CD4-positive, alpha-beta T cell treated with Interleukin-10 for 1 hour (primary cell): ENCODE measurements around the gene KCNQ4.

Experiments
- DNase-seq: peaks from one replicate; pipeline ENCODE4 v3.0.0-alpha.2; 2020

KCNQ4 gene

GRCh38 chr1:40780678-40781607, 2.6 kb upstream of the KCNQ4 start:
- DNase-seq: no peak

DNA sequence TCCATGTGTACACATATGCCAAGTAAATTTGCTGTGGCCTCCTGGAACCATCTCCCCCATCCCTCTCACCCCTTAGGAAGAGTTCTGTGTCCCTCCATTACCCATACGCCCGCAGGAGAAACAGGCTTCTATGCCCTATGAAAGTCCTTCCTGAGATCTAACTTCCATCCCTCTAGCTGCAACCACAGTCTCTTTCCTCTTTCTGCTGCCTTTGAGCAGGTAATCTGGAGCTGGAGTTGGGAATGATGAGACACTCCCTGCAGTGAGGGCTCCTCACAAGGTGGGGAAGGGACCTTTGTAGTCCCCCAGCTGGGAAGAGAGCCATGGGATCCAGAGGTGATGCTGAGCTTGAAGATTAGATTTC, 2.0 kb upstream of the KCNQ4 start:
- DNase-seq: no peak

GRCh38 chr1:40782371-40782956, 1.1 kb upstream of the KCNQ4 start:
- DNase-seq: no peak

- DNase-seq: no peak
These were observed 669 bp downstream of the KCNQ4 start for GRCh38 chr1:40784141-40784770.

GRCh38 chr1:40784771-40785151, 1.2 kb downstream of the KCNQ4 start:
- DNase-seq: no peak

GRCh38 chr1:40785446-40785845, 1.9 kb downstream of the KCNQ4 start:
- DNase-seq: no peak

- DNase-seq: no peak
These were observed 2.8 kb downstream of the KCNQ4 start for GRCh38 chr1:40786171-40786994.

- no peak for DNase-seq
These were observed 3.6 kb downstream of the KCNQ4 start for GRCh38 chr1:40786995-40787705.

DNA sequence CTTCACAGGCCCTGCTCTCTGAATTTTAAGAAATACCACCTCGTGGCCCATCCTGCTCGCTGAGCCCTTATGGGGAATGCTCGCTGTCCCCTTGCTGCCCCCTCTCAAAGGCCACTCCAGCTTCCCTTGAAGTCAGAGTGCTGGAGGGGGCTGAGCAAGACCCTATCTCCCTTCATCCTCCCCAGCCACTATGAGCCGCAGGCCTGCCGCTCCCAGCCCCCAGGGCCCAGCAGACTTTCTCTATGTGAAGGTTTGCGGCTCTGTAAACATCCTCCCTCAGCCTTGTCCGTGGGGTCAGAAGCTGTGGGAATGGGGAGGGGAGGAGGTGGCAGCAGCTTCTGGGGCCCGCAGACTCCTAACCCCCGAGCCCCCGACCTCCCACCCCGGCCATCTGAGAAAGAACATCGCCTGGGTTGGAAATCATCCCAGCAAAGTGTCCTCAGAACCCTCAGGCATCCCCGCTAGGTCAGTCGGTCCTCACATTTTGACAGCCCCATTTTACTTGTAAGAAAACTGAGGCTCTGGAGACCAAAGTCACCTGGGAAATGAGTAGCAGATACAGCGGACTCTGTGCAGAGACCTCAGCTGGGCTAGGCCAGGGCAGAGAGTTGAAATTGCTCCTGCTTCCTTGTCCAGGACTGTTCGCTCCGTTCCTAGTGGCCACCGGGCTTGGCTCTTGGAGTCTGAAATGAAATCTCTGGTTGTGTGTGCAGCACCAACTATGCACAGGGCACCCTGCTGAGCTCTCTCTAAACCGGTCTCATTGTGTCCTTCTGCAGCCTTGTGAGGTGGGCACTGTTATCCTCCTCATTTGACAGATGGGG, 4.4 kb downstream of the KCNQ4 start:
- DNase-seq: no peak

DNA sequence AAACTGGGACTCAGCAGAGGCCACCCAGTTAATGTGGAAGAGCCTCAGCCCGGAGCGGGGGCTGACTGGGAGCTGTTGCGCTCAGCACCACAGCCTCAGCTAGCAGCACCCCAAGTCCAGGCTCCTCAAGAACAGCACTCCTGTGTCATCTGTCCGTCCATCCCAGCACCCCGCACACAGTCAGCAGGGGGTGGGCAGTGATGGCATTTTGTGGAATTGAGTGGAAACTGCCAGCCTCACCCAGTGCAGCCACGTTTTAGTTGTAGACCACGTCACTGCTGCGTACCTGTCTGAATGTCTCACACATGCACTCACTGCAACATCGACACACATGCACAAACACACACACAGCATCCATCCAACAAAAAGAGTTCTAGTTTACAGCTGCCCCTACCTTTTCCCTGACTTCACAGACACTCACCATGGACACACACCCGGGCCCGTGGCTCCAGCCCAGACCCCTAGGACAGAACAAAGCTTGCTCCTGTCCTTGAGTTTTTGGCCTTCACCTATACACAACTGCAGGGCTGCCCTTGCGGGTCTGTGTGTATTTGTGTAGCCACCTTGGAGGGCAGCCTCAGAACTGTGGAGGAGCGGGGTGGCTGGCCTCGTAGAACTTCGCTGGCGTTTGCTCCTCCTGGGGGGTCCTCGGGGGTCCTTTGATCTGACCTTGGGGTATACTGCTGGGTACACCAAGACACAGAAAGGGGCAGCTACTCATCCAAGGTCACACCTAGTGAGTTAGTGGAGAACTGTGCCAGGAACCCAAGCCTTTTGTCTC, 5.2 kb downstream of the KCNQ4 start:
- DNase-seq: no peak

DNA sequence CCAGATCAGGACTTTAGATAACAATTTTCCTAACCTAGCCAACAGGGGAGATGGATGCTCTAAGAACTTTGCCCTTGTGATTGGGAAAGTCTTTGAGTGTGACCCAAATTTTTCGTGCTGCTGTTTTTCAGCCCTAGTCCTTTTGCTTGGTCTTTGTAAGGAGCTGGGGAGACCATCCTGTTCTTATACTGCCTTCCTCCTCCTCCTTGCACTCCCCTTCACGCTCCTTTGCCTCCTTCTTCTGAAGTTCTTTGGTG, 5.7 kb downstream of the KCNQ4 start:
- no peak for DNase-seq

DNA sequence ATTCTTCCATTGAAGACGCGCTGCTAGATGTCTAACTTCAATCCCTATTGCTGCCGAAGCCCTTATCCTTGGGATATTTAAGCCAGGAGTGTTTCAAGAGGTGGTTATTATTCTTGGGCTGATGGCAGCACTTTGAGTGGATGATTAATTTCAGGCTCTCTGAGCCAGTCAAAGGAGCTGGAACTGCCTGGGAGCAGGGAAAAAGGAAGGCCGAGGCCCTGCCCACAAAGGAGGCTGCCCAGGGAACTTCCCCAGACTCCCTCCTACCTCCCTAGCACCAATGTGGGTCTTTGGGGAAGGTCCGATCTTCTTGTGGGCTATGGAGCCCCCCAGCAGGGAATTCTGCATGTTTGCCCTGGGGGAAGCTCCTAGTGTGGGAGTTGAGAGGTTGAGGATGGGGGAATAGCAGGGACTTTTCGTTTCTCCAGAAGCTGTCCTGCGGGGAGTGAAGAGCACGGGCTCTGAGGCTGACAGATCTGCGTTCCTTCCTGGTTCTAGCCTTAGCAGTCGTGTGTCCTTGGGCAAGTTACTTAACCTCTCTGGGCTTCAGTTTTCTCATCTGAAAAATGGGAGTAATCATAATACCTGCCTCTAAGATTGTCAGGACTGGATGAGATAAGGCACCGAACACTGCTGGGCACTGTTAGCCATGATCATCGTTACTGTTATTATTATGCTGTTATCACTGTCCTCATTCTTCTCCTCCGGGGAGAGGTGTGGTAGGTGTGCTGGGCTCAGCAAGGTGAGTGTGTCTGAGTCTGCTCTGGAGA, 6.3 kb downstream of the KCNQ4 start:
- DNase-seq: no peak

GRCh38 chr1:40792036-40792435, 8.4 kb downstream of the KCNQ4 start:
- DNase-seq: no peak

DNA sequence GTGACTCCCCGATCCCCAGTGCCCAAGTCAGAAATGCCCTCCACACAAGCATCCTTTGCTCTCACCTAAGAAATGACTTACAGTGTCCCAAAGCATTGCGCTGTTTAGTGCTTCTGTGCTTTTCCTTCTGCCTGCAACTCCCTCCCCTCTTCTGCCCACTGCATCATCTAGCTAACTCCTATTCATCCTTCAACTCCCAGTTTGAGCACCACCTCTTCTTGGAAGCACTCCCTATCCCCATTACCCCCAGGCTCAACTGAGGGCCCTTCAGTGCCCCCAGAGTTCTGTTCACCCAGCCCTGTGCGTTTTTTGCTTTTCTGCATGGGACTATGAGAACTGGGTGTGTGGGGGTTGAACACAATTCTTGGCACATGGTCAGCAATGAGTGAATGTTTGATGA, 10.0 kb downstream of the KCNQ4 start:
- no peak for DNase-seq

- no peak for DNase-seq
These were observed 10.5 kb downstream of the KCNQ4 start for GRCh38 chr1:40794048-40794447.

DNA sequence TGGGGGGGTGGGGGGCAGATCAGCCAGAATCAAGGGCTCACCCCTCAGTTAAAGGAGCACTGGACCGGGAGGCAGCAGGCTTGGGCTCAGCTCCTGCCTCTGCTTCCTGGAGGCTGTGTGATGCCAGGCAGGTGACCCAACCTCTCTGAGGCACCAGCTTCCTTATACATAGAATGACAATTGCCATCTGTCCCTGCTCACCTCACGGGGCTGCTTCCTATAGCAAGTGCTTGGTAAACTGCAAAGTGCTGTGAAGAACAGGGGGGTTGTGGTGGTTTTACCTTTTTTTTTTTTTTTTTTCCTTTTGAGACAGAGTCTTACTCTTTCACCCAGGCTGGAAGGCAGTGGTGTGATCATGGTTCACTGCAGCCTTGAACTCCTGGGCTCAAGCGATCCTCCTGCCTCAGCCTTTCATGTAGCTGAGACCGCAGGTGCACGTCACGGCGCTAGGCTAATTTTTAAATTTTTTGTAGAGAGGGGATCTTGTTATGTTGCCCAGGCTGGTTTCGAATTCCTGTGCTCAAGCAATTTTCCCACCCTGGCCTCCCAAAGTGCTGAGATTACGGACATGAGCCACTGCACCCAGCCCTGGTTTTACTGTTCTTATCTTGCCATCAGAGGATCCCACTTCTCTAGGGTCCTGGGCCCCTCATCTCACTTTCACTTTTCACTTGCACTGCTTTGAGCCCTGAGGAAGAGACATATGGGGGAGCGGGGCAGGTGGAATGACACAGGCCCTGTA, 11.6 kb downstream of the KCNQ4 start:
- no peak for DNase-seq

GRCh38 chr1:40795811-40796586, 12.4 kb downstream of the KCNQ4 start:
- DNase-seq: no peak

GRCh38 chr1:40796939-40797667, 13.5 kb downstream of the KCNQ4 start:
- DNase-seq: peak; percentile 15
